HEK293T (cell line): ENCODE results near the gene AGAP1.

Source experiments
- CTCF ChIA-PET: fragments of 350-600 bp; formaldehyde crosslinking; extraction: SDS; loops from one replicate; lab custom pipeline; 2021; ENCODE audit warnings: antibody characterized with exemption, inconsistent platforms; lab: Yijun Ruan, JAX
- POLR2A ChIA-PET: fragments of 350-600 bp; formaldehyde crosslinking; extraction: SDS; loops from one replicate; lab custom pipeline; 2020; ENCODE audit warnings: antibody characterized with exemption, inconsistent platforms; lab: Yijun Ruan, JAX
- DNase-seq: peaks from one replicate; pipeline ENCODE4 v3.0.0; 2012; ENCODE audit warnings: mixed read lengths; ENCODE audit errors: extremely low spot score
- ARNT ChIP-seq: fragments of 450-650 bp; IDR thresholded peaks from 2 replicates; pipeline ENCODE4 v1.6.1; 2017; ENCODE audit warnings: mild to moderate bottlenecking
- BHLHE40 ChIP-seq: fragments of 450-650 bp; IDR thresholded peaks from 2 replicates; pipeline ENCODE4 v1.6.1; 2016; ENCODE audit warnings: mild to moderate bottlenecking, moderate library complexity, borderline replicate concordance
- CTBP1 ChIP-seq: fragments of 450-650 bp; IDR thresholded peaks from 2 replicates; pipeline ENCODE4 v1.6.1; 2016; ENCODE audit warnings: borderline replicate concordance
- ELF4 ChIP-seq: fragments of 450-650 bp; IDR thresholded peaks from 2 replicates; pipeline ENCODE4 v1.6.1; 2017; ENCODE audit warnings: antibody characterized with exemption
- FOXA1 ChIP-seq: fragments of 450-650 bp; IDR thresholded peaks from 2 replicates; pipeline ENCODE4 v1.6.1; 2016; ENCODE audit warnings: mild to moderate bottlenecking
- FOXK2 ChIP-seq: fragments of 450-650 bp; IDR thresholded peaks from 2 replicates; pipeline ENCODE4 v1.6.1; 2016; ENCODE audit warnings: mild to moderate bottlenecking
- FOXM1 ChIP-seq: fragments of 450-650 bp; IDR thresholded peaks from 2 replicates; pipeline ENCODE4 v1.6.1; 2017; ENCODE audit warnings: mild to moderate bottlenecking, borderline replicate concordance
- HDGF ChIP-seq: fragments of 450-650 bp; IDR thresholded peaks from 2 replicates; pipeline ENCODE4 v1.6.1; 2017; ENCODE audit warnings: antibody characterized with exemption, borderline replicate concordance
- L3MBTL2 ChIP-seq: fragments of 450-650 bp; conservative IDR thresholded peaks from 2 replicates; pipeline ENCODE4 v1.6.1; 2016; ENCODE audit warnings: mild to moderate bottlenecking
- LEF1 ChIP-seq: fragments of 450-650 bp; IDR thresholded peaks from 2 replicates; pipeline ENCODE4 v1.6.1; 2017; ENCODE audit warnings: mild to moderate bottlenecking, borderline replicate concordance
- NFRKB ChIP-seq: fragments of 450-650 bp; IDR thresholded peaks from 2 replicates; pipeline ENCODE4 v1.6.1; 2016; ENCODE audit warnings: mild to moderate bottlenecking, moderate library complexity
- SP1 ChIP-seq: fragments of 450-650 bp; IDR thresholded peaks from 2 replicates; pipeline ENCODE4 v1.6.1; 2017
- SUZ12 ChIP-seq: fragments of 450-650 bp; IDR thresholded peaks from 2 replicates; pipeline ENCODE4 v1.6.1; 2016; ENCODE audit warnings: mild to moderate bottlenecking
- TARDBP ChIP-seq: fragments of 450-650 bp; IDR thresholded peaks from 2 replicates; pipeline ENCODE4 v1.6.1; 2016
- ZNF384 ChIP-seq: fragments of 450-650 bp; IDR thresholded peaks from 2 replicates; pipeline ENCODE4 v1.6.1; 2016
- TF ChIP-seq, protein P1 (sequence below): fragments of 450-650 bp; IDR thresholded peaks from 2 replicates; pipeline ENCODE4 v1.6.1; 2016

Gene AGAP1

DNA sequence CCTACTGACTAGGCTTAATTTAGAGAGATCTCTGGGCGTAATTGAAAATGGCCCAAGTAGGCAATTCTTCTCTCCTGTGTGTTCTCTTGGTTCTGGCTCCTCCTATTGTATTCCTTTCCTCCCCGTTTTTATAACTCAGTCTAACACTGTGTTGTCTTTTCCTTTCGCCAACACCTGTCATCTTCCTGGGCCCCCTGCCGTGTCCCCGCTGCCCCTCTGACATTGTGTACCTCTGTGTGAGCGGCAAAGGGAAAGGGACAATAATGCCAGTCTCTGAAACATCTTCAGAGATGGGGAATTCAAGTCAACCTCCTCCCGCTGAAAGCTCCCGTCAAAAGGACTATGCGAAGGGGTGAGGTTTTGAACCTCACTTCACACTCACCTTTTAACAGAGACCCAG is 463.4 kb downstream of the AGAP1 start:
- CTCF ChIA-PET: no interaction called here
- TF ChIP-seq FOXK2: no peak
- POLR2A ChIA-PET: no interaction called here
- DNase-seq: no peak

DNA sequence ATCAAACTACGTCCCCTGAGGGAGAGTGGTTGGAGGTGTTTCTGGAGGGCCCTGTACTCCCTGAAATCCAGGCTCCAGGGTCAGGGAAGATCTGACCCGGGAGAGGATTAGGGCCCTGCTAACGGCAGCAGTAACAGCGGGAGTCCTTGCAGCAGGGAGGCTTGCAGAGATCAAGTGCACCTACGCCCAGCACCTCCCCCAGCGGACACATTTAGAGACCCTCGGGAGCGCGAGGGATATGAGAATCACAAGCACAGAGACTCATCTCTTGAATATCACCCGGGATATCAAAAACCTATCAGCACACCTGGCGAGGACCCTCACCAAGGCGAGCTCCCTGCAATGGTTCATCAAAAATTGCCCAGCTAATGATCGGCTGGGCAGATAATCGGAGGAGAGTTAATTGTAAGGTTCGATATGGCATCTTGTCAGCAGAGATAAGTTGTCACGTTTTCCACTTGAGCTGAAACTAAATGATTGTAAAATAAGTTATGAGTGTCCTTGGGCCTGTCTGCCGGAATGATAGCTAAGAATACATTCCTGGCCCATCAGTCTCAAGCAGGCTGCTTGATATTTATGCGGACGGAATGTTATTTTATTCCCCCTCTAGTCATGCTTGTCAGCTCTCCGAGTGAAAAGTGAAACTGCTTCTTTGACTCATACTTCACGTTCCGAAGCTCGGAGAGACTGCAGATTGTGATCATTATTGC is 464.5 kb downstream of the AGAP1 start:
- CTCF ChIA-PET: no interaction called here
- no peak for TF ChIP-seq ARNT
- TF ChIP-seq BHLHE40: no peak
- no peak for TF ChIP-seq FOXM1
- no peak for TF ChIP-seq HDGF
- TF ChIP-seq LEF1: no peak
- TF ChIP-seq, protein P1, sequence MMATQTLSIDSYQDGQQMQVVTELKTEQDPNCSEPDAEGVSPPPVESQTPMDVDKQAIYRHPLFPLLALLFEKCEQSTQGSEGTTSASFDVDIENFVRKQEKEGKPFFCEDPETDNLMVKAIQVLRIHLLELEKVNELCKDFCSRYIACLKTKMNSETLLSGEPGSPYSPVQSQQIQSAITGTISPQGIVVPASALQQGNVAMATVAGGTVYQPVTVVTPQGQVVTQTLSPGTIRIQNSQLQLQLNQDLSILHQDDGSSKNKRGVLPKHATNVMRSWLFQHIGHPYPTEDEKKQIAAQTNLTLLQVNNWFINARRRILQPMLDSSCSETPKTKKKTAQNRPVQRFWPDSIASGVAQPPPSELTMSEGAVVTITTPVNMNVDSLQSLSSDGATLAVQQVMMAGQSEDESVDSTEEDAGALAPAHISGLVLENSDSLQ: no peak
- no peak for TF ChIP-seq SP1
- TF ChIP-seq SUZ12: no peak
- no peak for TF ChIP-seq FOXA1
- no peak for TF ChIP-seq CTBP1
- POLR2A ChIA-PET: no interaction called here

DNA sequence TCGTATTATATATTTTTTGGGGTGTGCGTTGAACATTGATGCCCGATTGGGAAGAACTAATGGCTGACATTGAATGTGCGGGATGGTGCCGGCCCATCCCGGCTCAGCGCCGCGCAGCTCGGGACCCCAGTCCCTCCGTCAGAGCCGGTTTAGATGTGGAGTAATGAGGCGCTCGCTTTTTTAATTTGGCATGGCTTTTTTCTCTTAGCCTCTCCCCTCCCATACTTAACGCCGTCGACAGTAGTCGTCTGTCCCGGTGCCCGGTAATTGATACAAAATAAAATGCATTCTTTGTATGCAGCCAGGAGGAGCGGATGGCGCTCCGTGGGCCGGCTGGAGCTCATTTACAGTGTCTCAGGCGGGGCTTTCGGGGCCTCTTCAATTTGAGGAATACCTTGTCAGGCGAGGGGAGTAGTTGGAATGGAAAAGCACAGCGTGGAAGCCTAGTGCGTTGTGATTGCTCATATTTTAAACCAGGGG is 465.1 kb downstream of the AGAP1 start:
- no peak for TF ChIP-seq LEF1
- no peak for TF ChIP-seq FOXA1
- TF ChIP-seq, protein P1: no peak
- no peak for TF ChIP-seq ARNT
- TF ChIP-seq L3MBTL2: no peak
- no peak for TF ChIP-seq NFRKB
- TF ChIP-seq ELF4: no peak
- no peak for TF ChIP-seq BHLHE40
- TF ChIP-seq HDGF: no peak
- TF ChIP-seq SP1: no peak
- no peak for TF ChIP-seq ZNF384
- TF ChIP-seq FOXK2: no peak
- no peak for TF ChIP-seq FOXM1
- TF ChIP-seq SUZ12: no peak
- no peak for TF ChIP-seq CTBP1
- TF ChIP-seq TARDBP: no peak
- no peak for DNase-seq
- POLR2A ChIA-PET: no interaction called here
- CTCF ChIA-PET: interaction anchor here (0.5 kb wide), 1 partner anchor 16 kb away, joined by 3 read pairs; no protein-coding TSS in a partner anchor

More for the DNA sequence above, 464.5 kb downstream of the AGAP1 start:
- no peak for DNase-seq

DNA sequence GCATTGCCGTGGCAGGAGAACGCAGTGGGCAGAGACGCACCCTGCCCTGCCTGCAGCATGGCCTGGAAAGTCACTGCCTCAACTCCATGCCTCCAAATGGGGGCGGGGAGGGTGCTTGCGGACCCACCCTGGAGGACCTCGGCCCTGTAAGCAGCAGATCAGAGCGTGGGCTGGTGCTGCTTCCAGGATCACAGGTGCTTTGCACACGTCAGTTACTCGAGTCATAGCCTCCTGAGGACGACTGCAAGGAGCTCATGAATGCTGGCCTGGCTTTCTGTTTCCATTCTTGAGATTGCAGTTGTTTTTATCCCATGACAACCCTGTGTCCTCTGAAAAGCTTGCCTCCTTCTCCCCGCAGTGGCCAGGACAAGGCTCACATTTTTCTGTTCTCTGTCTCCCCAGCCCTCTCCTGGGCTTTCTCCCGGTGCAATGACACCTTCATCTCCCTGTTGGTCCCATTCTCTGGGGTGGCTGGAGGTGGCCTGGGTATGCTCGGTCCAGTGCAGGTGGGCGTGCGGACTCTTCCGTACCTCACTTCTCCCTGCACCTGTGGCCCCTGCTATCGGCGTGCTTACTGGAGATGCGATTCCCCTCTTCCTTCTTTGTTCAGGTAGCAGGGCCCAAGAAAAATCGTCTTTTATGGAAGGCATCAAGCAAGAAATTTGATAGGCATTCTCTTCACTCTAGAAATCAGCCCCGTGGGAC is 466.3 kb downstream of the AGAP1 start:
- CTCF ChIA-PET: no interaction called here
- POLR2A ChIA-PET: no interaction called here
- no peak for DNase-seq
- TF ChIP-seq LEF1 (no peak), SUZ12 (no peak), CTBP1 (no peak)

DNA sequence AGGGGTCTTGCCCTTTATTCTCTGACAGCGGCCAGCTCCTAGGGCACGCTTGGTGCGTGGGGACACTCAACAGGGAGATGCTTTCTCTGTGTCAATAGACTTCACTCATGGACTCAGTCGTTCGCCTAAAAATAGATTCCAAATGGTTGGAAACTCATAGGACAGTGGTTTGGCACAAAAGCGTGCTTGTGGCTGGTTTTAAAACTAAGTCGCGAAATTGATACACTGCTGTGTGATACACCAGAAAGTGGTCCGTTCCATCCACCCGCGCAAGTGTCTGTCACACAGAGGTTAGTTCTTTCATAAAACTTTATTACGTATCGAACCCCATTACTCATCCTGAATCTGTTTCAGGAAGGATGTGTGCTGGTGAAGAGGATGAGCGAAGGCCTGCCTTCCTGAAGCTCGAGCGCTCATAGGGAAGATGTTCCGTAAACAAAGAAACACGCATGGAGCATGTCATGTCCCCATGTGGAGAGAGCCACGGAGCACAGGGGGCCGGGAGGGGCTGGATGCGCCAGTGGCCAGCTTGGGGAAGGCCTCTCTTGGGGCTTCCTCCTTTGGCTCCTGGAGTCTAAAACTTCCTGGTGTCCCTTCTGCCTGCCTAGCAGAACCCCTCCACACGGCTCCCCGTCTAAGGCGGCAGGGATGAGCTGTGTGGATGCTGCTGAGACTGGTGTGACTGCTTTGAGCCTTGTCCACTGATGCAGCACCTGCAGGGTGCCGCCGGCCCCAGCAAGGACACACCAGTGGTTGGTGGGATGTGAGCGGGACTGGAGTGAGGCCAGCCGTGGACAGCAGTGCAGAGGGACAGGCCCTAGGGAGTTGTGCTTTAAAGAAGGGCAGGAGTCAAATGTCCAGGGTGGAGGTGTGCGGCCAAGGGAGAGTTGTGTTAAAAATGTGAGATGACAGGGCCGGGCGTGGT is 467.1 kb downstream of the AGAP1 start:
- TF ChIP-seq CTBP1 (no peak), FOXK2 (no peak), ELF4 (no peak), TARDBP (no peak), SUZ12 (no peak), L3MBTL2 (no peak), SP1 (no peak), ARNT (no peak), FOXM1 (no peak), NFRKB (no peak), BHLHE40 (no peak), HDGF (no peak), ZNF384 (no peak), FOXA1 (no peak), LEF1 (no peak)
- TF ChIP-seq, protein P1: no peak
- POLR2A ChIA-PET: no interaction called here
- CTCF ChIA-PET: no interaction called here
- no peak for DNase-seq

DNA sequence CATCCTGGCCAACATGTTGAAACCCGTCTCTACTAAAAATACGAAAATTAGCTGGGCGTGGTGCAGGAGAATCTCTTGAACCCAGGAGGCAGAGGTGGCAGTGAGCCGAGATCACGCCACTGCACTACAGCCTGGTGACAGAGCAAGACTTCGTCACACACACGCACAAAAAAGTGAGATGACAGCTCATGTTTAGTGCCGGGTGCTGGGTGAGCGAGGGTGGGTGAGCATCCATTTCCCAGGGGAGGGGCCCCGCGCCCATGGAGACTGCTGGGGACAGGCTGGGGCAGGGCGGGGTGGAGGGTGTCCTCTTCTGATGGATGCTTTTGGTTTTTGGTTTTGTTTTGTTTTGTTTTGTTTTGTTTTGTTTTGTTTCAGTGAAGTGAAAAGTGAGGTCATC is 467.9 kb downstream of the AGAP1 start:
- CTCF ChIA-PET: no interaction called here
- no peak for TF ChIP-seq ELF4
- no peak for TF ChIP-seq BHLHE40
- no peak for TF ChIP-seq SUZ12
- no peak for TF ChIP-seq L3MBTL2
- no peak for TF ChIP-seq FOXM1
- no peak for TF ChIP-seq LEF1
- no peak for TF ChIP-seq ZNF384
- TF ChIP-seq NFRKB: no peak
- no peak for TF ChIP-seq CTBP1
- TF ChIP-seq FOXA1: no peak
- no peak for TF ChIP-seq SP1
- TF ChIP-seq ARNT: no peak
- no peak for TF ChIP-seq HDGF
- TF ChIP-seq TARDBP: no peak
- no peak for DNase-seq

More for the DNA sequence above, 467.9 kb downstream of the AGAP1 start:
- POLR2A ChIA-PET: no interaction called here
